Sigmoid colon (tissue), 7 donors: ENCODE data around the gene TAF5L. TPM values are rescaled to one million over a fixed set of nuclear protein-coding genes. Genes with fewer than 3 reads are reported as not detected.

Experiments used
- DNase-seq: peaks from one replicate; pipeline ENCODE4 v3.0.0-alpha.2; 2019
- H3K27ac ChIP-seq, 4 donors: fragments of 200-600 bp; sonication (generic); one replicate each; pipeline ENCODE4 v1.5.1; 2016 to 2019; ENCODE audit warnings: mild to moderate bottlenecking in 1 of 4
- H3K27me3 ChIP-seq, 3 donors: fragments of 200-600 bp; sonication (generic); one replicate each; pipeline ENCODE4 v1.5.1; 2019; ENCODE audit warnings: mild to moderate bottlenecking in 1 of 3
- H3K36me3 ChIP-seq, 4 donors: fragments of 200-600 bp; sonication (generic); one replicate each; pipeline ENCODE4 v1.5.1; 2016 to 2019
- H3K4me1 ChIP-seq, 4 donors: fragments of 200-600 bp; sonication (generic); one replicate each; pipeline ENCODE4 v1.5.1; 2017 to 2019
- H3K4me3 ChIP-seq, 4 donors: fragments of 200-600 bp; sonication (generic); one replicate each; pipeline ENCODE4 v1.5.1; 2017 to 2019; ENCODE audit warnings: mild to moderate bottlenecking in 2 of 4, moderate library complexity in 1 of 4
- H3K9me3 ChIP-seq, 4 donors: fragments of 200-600 bp in 3 of 4; sonication (generic) in 3 of 4; one replicate each; pipeline versions ENCODE4 v1.5.1 to v1.6.1; 2013 to 2019
- CTCF ChIP-seq, 4 experiments: fragments of 450-650 bp in 3 of 4; fragments of 200-600 bp in 1 of 4; IDR thresholded peaks; one replicate each; pipeline ENCODE4 v1.5.1; 2016 to 2019; ENCODE audit warnings: antibody characterized with exemption in 4 of 4, mild to moderate bottlenecking in 3 of 4, moderate library complexity in 2 of 4
- EP300 ChIP-seq, 4 donors: sonication (generic); formaldehyde crosslinking; IDR thresholded peaks; one replicate each; pipeline ENCODE4 v1.6.1; 2017; ENCODE audit warnings: antibody characterized with exemption in 4 of 4
- POLR2A ChIP-seq, 2 donors: fragments of 450-650 bp; IDR thresholded peaks; one replicate each; pipeline ENCODE4 v1.6.1; 2016; ENCODE audit warnings: antibody characterized with exemption in 2 of 2, mild to moderate bottlenecking in 2 of 2, moderate library complexity in 2 of 2
- POLR2AphosphoS5 ChIP-seq, 4 donors: sonication (generic); formaldehyde crosslinking; IDR thresholded peaks; one replicate each; pipeline ENCODE4 v1.6.1; 2017; ENCODE audit warnings: antibody characterized with exemption in 4 of 4
- WGBS, 2 donors: extraction: QIAGEN DNeasy Blood & Tissue Kit; methylation state at CpG; one replicate each; pipeline ENCODE4 v1.1.7; 2013; 5-methylcytosine and 5-hydroxymethylcytosine counted together
- intact Hi-C: fragments of 100-400 bp; cut with DNase I; formaldehyde crosslinking; loops from one replicate; pipeline ENCODE4 v1.15.1; 2023
- polyA plus RNA-seq, 3 donors: library from polyadenylated mRNA; stranded (reverse); fragments of 200-250 nt; gene quantifications; one replicate each; pipeline ENCODE4 v1.2.3, GENCODE V29; 2013
- total RNA-seq, 4 donors: library from RNA; depleted of rRNA; stranded (reverse); fragments of >200 nt; gene quantifications; one replicate each; pipeline ENCODE4 v1.1.0, GENCODE V29; 2016
- donor health status: healthy with polysubstance abuse.
- donor health status: Bipolar disorder and iron deficiency.
- donor health status: healthy.

The TAF5L gene
- total and polyA plus RNA-seq, 7 donors: 10.6 to 18.0 (median 13.0) TPM

DNA sequence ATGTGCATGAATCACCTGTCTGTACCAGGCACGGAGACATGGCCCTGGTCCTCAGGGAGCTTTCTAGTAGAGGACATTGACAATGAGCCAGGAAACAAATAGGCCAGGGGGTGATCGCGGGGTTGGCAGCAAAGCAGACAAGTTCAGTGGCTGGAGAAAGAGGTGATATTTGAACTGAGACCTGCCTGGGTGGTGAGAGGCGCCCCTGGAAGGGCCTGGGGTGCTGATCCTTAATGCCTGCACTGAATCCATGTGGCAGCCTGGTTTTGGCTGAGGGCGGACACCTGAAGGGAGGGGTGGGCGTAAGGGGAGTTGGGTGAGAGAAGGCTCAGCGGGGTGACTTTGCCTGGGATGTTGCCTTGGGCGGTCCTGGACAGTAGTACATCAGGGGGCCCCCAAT is 36.0 kb upstream of the TAF5L start:
- no peak for DNase-seq
- peaks cover 0 to 28% (median 2%) of the 10 kb centered on the region in 4 donors for H3K36me3 ChIP-seq
- no peak for TF ChIP-seq CTCF (IDR thresholded peaks at IDR 0.05)
- no peak for TF ChIP-seq POLR2AphosphoS5 (IDR thresholded peaks at IDR 0.05)
- TF ChIP-seq POLR2A (IDR thresholded peaks at IDR 0.05): no peak
- no peak for TF ChIP-seq EP300 (IDR thresholded peaks at IDR 0.05)
- intact Hi-C loops: loop anchor here (1.0 to 5.0 kb wide), 4 partner anchors 405 to 649 kb away; partner anchors contain the start of gene GALNT2
- no peaks in the 10 kb centered on the region for H3K9me3 ChIP-seq
- no peak overlapping the region for H3K27ac ChIP-seq
- WGBS, 2 donors: 93 to 95% methylated on average over 8 of the region's 8 CpGs
- peaks cover 0 to 7% (median 0%) of the 10 kb centered on the region in 4 donors for H3K4me1 ChIP-seq
- no peak overlapping the region for H3K4me3 ChIP-seq
- H3K27me3 ChIP-seq: no peaks in the 10 kb centered on the region

DNA sequence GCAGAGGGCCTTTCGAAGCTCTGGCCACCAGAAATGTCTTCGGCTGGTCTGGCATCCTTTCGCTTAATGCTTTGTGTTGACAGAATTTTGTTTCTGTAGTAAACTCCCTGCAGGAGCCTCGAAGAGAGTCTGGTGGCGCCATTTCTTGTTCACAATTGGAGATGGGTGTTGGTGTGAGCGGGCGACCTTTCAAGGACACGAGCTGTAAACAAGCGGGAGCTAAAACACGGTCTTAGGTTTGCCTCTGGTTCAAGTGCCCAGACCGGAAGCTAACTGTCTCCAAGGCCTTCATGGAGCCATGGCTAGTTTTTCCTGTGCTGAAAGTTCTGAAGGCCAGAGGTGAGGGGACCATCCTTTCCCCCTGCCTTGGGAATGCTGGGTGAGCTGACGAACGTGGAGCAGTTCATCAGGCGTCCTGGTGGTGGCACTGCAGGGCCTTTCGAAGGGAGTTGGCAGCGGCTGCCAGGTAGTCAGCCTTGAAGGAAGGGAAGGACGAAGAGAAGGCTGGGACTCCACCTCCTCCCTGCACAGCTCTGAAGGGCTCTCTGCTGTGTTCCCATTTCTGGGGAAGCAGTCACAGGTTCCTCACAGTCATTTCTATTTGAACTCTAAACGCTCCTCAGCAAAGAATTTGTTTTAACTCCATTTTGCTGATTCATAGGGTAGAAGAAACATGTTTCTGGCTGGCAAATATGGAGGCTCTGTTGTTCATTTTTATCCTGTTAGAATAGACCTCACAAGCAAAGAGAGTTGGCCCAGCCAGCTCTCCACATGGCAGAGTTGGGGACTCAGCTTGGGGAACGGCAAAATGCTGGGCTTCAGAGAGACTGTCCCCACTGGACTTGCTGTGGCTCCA is 35.3 kb upstream of the TAF5L start:
- no peak overlapping the region for H3K4me3 ChIP-seq
- 46 to 55% methylated on average over 19 of the region's 19 CpGs for WGBS, 2 donors
- no peak overlapping the region for H3K27ac ChIP-seq
- H3K36me3 ChIP-seq: peaks cover 0 to 34% (median 2%) of the 10 kb centered on the region in 4 donors
- no peaks in the 10 kb centered on the region for H3K9me3 ChIP-seq
- TF ChIP-seq CTCF (IDR thresholded peaks at IDR 0.05) (peak; percentile 81 to 94 (median 89)), POLR2A (IDR thresholded peaks at IDR 0.05) (no peak), POLR2AphosphoS5 (IDR thresholded peaks at IDR 0.05) (peak in 2 of 4 donors; percentile 52 to 65), EP300 (IDR thresholded peaks at IDR 0.05) (no peak)
- peak; percentile 93 for DNase-seq
- H3K27me3 ChIP-seq: no peaks in the 10 kb centered on the region
- peaks cover 0 to 7% (median 0%) of the 10 kb centered on the region in 4 donors for H3K4me1 ChIP-seq
- intact Hi-C loops: loop anchor here (1.0 to 5.0 kb wide), 4 partner anchors 406 to 650 kb away; partner anchors contain the start of gene GALNT2

DNA sequence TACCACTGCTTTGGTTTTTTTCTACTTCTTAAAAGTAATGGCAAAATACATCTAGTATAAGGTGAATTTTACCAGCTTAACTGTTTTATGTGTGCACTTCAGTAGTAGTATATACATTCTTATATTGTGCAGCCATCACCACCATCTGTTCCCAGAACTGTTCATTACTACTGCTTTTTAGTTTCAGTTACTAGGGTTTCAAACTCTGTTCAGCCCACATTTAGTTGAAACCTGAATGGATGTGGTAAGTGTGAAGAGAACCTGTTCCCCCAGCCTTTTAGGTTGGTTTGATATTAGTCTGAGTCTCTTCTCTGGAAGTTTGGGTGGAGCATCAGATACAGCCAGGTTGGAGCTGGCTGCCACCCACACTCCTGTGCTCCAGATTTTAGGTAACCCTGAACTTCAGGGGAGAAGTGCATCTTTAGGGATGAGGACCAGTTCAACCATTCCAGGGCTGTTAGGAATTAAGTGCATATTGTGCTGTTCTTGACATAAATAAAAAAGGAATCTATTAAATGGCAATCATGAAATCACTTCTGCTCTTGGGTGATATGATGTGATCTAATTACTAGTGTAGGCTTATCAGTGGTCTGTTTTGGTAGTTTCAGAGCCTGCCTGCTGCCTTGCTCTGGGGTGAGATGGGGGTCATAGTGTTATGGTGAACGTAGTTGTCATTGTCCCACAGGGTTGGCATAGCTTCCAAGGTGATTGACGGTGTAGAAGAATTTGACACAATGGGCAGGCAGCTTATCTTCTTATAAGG is 32.3 kb upstream of the TAF5L start:
- intact Hi-C loops: no loop called here

DNA sequence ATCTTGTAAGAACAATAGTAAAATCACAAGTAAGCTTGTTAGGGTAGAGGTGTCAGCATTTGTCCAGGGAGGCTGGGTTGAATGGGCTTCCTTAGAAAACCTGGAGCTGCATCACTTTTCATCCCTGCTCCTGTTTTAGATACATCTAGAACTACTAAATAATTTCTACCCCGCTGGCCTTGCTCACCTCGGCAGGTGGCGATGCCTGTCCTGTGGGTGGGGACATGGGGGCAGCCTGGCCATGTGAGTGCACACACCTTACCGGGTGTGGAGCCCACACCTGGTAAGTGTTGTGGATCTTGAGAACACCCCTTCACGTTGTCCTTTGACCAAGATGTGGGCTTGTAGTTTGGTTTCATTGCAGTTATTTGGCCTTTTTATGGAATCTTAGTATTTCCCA is 29.9 kb upstream of the TAF5L start:
- Histone ChIP-seq H3K4me1 (no peaks in the 10 kb centered on the region), H3K4me3 (no peak overlapping the region), H3K9me3 (no peaks in the 10 kb centered on the region), H3K27me3 (no peaks in the 10 kb centered on the region), H3K27ac (no peak overlapping the region), H3K36me3 (peaks cover 0 to 86% (median 12%) of the 10 kb centered on the region in 4 donors)
- intact Hi-C loops: no loop called here
- TF ChIP-seq CTCF (IDR thresholded peaks at IDR 0.05) (no peak), POLR2A (IDR thresholded peaks at IDR 0.05) (no peak), EP300 (IDR thresholded peaks at IDR 0.05) (no peak), POLR2AphosphoS5 (IDR thresholded peaks at IDR 0.05) (no peak)
- no peak for DNase-seq
- WGBS, 2 donors: 66 to 85% methylated on average over 5 of the region's 5 CpGs

More for the DNA sequence above, 32.3 kb upstream of the TAF5L start:
- H3K4me1 ChIP-seq: no peaks in the 10 kb centered on the region
- no peak for DNase-seq
- H3K4me3 ChIP-seq: no peak overlapping the region
- H3K9me3 ChIP-seq: no peaks in the 10 kb centered on the region
- H3K27ac ChIP-seq: no peak overlapping the region
- TF ChIP-seq EP300 (IDR thresholded peaks at IDR 0.05): no peak
- no peak for TF ChIP-seq POLR2A (IDR thresholded peaks at IDR 0.05)
- no peak for TF ChIP-seq CTCF (IDR thresholded peaks at IDR 0.05)
- TF ChIP-seq POLR2AphosphoS5 (IDR thresholded peaks at IDR 0.05): no peak
- H3K27me3 ChIP-seq: no peaks in the 10 kb centered on the region
- peaks cover 0 to 62% (median 12%) of the 10 kb centered on the region in 4 donors for H3K36me3 ChIP-seq
- WGBS, 2 donors: 95 to 98% methylated on average over 2 of the region's 2 CpGs
